ENCODE results near the gene HAUS6.
"Not testable (repeated sequence)": the region's sequence is repeated elsewhere in the genome, so short reads cannot be mapped to it uniquely, and the experiment has no call there.

Gene HAUS6

GRCh38 chr9:19030899-19031298 lies 71.8 kb downstream of the HAUS6 start:
- no peak for DNase-seq

GRCh38 chr9:19028835-19029451 lies 73.8 kb downstream of the HAUS6 start:
- no peak for DNase-seq

- no peak for DNase-seq
Observed at GRCh38 chr9:19027825-19028224, 74.9 kb downstream of the HAUS6 start.

- DNase-seq = no peak
Observed at GRCh38 chr9:19026375-19026774, 76.3 kb downstream of the HAUS6 start.

- no peak for DNase-seq
Observed at GRCh38 chr9:19023078-19023477, 79.6 kb downstream of the HAUS6 start.

GRCh38 chr9:19022206-19022605 lies 80.5 kb downstream of the HAUS6 start:
- DNase-seq = no peak

GRCh38 chr9:19021649-19022048 lies 81.1 kb downstream of the HAUS6 start:
- DNase-seq = not testable (repeated sequence)

GRCh38 chr9:19020886-19021455 lies 81.7 kb downstream of the HAUS6 start:
- DNase-seq = no peak

GRCh38 chr9:19018201-19018600 lies 84.5 kb downstream of the HAUS6 start:
- no peak for DNase-seq

GRCh38 chr9:19009391-19009965 lies 93.2 kb downstream of the HAUS6 start:
- DNase-seq = no peak

Measured in activated CD4-positive, CD25-positive, alpha-beta regulatory T cell treated with anti-CD3 and anti-CD28 coated beads, Interleukin-2, amount 50 U/mL, for 72 hours (primary cell).